ACC112 (cell line): ENCODE results near the gene GPR150.
"Not testable (repeated sequence)": the region's sequence is repeated elsewhere in the genome, so short reads cannot be mapped to it uniquely, and the experiment has no call there.

ENCODE experiments used
- H2AFZ ChIP-seq: fragments of 200-600 bp; sonication (generic); one replicate; pipeline ENCODE4 v1.6.0; 2017; ENCODE audit warnings: antibody characterized with exemption, low read length; ENCODE audit not compliant: unreplicated experiment
- H3K27ac ChIP-seq: fragments of 200-600 bp; sonication (generic); 2 replicates; pipeline ENCODE4 v1.5.1; 2014; ENCODE audit warnings: low read depth, mild to moderate bottlenecking, antibody characterized with exemption, low read length, moderate library complexity
- H3K27me3 ChIP-seq: fragments of 200-600 bp; sonication (generic); 2 replicates; pipeline ENCODE4 v1.6.1; 2014; ENCODE audit warnings: mild to moderate bottlenecking, antibody characterized with exemption, low read length, moderate library complexity, mixed read lengths; ENCODE audit not compliant: insufficient read depth
- H3K36me3 ChIP-seq: fragments of 200-600 bp; sonication (generic); 2 replicates; pipeline ENCODE4 v1.6.1; 2016; ENCODE audit warnings: mild to moderate bottlenecking, antibody characterized with exemption, low read length, moderate library complexity, mixed read lengths; ENCODE audit not compliant: insufficient read depth
- H3K4me1 ChIP-seq: fragments of 200-600 bp; sonication (generic); one replicate; pipeline ENCODE4 v1.6.1; 2016; ENCODE audit warnings: low read length, mixed read lengths; ENCODE audit not compliant: insufficient read depth, unreplicated experiment, control insufficient read depth
- H3K4me3 ChIP-seq: fragments of 200-600 bp; sonication (generic); 2 replicates; pipeline ENCODE4 v1.5.1; 2014; ENCODE audit warnings: mild to moderate bottlenecking, low read depth, low read length
- H3K79me2 ChIP-seq: fragments of 200-600 bp; sonication (generic); one replicate; pipeline ENCODE4 v1.6.0; 2016; ENCODE audit warnings: low read length; ENCODE audit not compliant: control insufficient read depth, unreplicated experiment, insufficient read depth

The GPR150 gene

GRCh38 chr5:95623706-95624105 is 3.8 kb downstream of the GPR150 start:
- Histone ChIP-seq H3K27me3 (no peaks in the 10 kb centered on the region), H3K4me1 (peaks cover 10% of the 10 kb centered on the region), H3K36me3 (no peaks in the 10 kb centered on the region), H2AFZ (no peak overlapping the region), H3K79me2 (peaks cover 9% of the 10 kb centered on the region), H3K27ac (no peak overlapping the region), H3K4me3 (no peak overlapping the region)

GRCh38 chr5:95624368-95624767 is 4.5 kb downstream of the GPR150 start:
- H3K4me3 ChIP-seq, result no peak overlapping the region
- H2AFZ ChIP-seq, result no peak overlapping the region
- H3K4me1 ChIP-seq, result peaks cover 6% of the 10 kb centered on the region

GRCh38 chr5:95626701-95627100 is 6.8 kb downstream of the GPR150 start:
- H3K36me3 ChIP-seq, result no peaks in the 10 kb centered on the region
- H3K79me2 ChIP-seq, result no peaks in the 10 kb centered on the region
- H3K27me3 ChIP-seq, result no peaks in the 10 kb centered on the region

More at GRCh38 chr5:95624368-95624767, 4.5 kb downstream of the GPR150 start:
- Histone ChIP-seq H3K79me2 (peaks cover 2% of the 10 kb centered on the region), H3K27me3 (no peaks in the 10 kb centered on the region), H3K27ac (no peak overlapping the region), H3K36me3 (no peaks in the 10 kb centered on the region)

GRCh38 chr5:95627971-95628810 is 8.3 kb downstream of the GPR150 start:
- Histone ChIP-seq H3K4me3 (no peak overlapping the region), H2AFZ (no peak overlapping the region), H3K27ac (no peak overlapping the region), H3K79me2 (no peaks in the 10 kb centered on the region), H3K4me1 (peaks cover 19% of the 10 kb centered on the region), H3K36me3 (no peaks in the 10 kb centered on the region), H3K27me3 (no peaks in the 10 kb centered on the region)

More at GRCh38 chr5:95626701-95627100, 6.8 kb downstream of the GPR150 start:
- Histone ChIP-seq H3K27ac (no peak overlapping the region), H3K4me3 (no peak overlapping the region), H2AFZ (no peak overlapping the region), H3K4me1 (peaks cover 14% of the 10 kb centered on the region)

GRCh38 chr5:95628933-95629332 is 9.0 kb downstream of the GPR150 start:
- Histone ChIP-seq H3K4me1 (peaks cover 19% of the 10 kb centered on the region), H3K79me2 (no peaks in the 10 kb centered on the region), H3K27ac (no peak overlapping the region), H3K36me3 (no peaks in the 10 kb centered on the region), H3K4me3 (no peak overlapping the region), H2AFZ (no peak overlapping the region), H3K27me3 (no peaks in the 10 kb centered on the region)

- Histone ChIP-seq H3K4me1 (peaks cover 19% of the 10 kb centered on the region), H3K27ac (peak overlapping the region; percentile 86), H3K36me3 (no peaks in the 10 kb centered on the region), H3K4me3 (no peak overlapping the region), H3K27me3 (no peaks in the 10 kb centered on the region), H3K79me2 (no peaks in the 10 kb centered on the region), H2AFZ (peak overlapping the region; percentile 72)
These were observed 10.6 kb downstream of the GPR150 start for GRCh38 chr5:95630394-95630917.

GRCh38 chr5:95631255-95631958 is 11.5 kb downstream of the GPR150 start:
- Histone ChIP-seq H3K36me3 (no peaks in the 10 kb centered on the region), H3K4me3 (peak overlapping the region; percentile 15; the same call in 1 of the 2 replicates), H3K27ac (peak overlapping the region; percentile 86), H3K79me2 (no peaks in the 10 kb centered on the region), H3K27me3 (no peaks in the 10 kb centered on the region), H3K4me1 (peaks cover 19% of the 10 kb centered on the region), H2AFZ (peak overlapping the region; percentile 63)

- Histone ChIP-seq H3K27me3 (no peaks in the 10 kb centered on the region), H3K36me3 (no peaks in the 10 kb centered on the region), H3K4me1 (peaks cover 19% of the 10 kb centered on the region), H3K4me3 (peak overlapping the region; percentile 15; the same call in 1 of the 2 replicates), H2AFZ (peak overlapping the region; percentile 63), H3K27ac (peak overlapping the region; percentile 86), H3K79me2 (no peaks in the 10 kb centered on the region)
These were observed 12.2 kb downstream of the GPR150 start for GRCh38 chr5:95631991-95632675.

GRCh38 chr5:95632942-95633341 is 13.1 kb downstream of the GPR150 start:
- H3K79me2 ChIP-seq, H3K27me3 ChIP-seq, H3K36me3 ChIP-seq, H3K4me3 ChIP-seq, H3K27ac ChIP-seq, H2AFZ ChIP-seq: not testable (repeated sequence)
- peaks cover 19% of the 10 kb centered on the region for H3K4me1 ChIP-seq

- Histone ChIP-seq H3K79me2 (no peaks in the 10 kb centered on the region), H3K4me1 (peaks cover 19% of the 10 kb centered on the region), H3K4me3 (no peak overlapping the region), H3K27ac (no peak overlapping the region), H2AFZ (no peak overlapping the region), H3K36me3 (no peaks in the 10 kb centered on the region), H3K27me3 (no peaks in the 10 kb centered on the region)
These were observed 13.8 kb downstream of the GPR150 start for GRCh38 chr5:95633671-95634070.
